NB4 (cell line): ENCODE measurements around the gene ANKFN1.
A peak's percentile ranks its signal among the peaks of the same experiment; 100 is the strongest.

ENCODE experiments used
- DNase-seq: peaks from one replicate; pipeline ENCODE4 v3.0.0; 2010; ENCODE audit warnings: low read depth
- H3K4me3 ChIP-seq: one replicate; pipeline ENCODE4 v1.5.1; 2011; ENCODE audit warnings: mild to moderate bottlenecking, low read depth, low read length, moderate library complexity
- MAX ChIP-seq: IDR thresholded peaks from 2 replicates; pipeline ENCODE4 v1.6.1; 2011; ENCODE audit warnings: low read depth, low read length
- MYC ChIP-seq: IDR thresholded peaks from 2 replicates; pipeline ENCODE4 v1.6.1; 2011; ENCODE audit warnings: low read depth, low read length
- POLR2A ChIP-seq: IDR thresholded peaks from 2 replicates; pipeline ENCODE4 v1.6.1; 2011; ENCODE audit warnings: mild to moderate bottlenecking; ENCODE audit not compliant: insufficient read length; ENCODE audit errors: extremely low read depth
- TF ChIP-seq, protein P1 (sequence below): IDR thresholded peaks from one replicate; pipeline ENCODE4 v1.5.1; 2012; ENCODE audit warnings: low read depth, low read length

ANKFN1 gene

DNA sequence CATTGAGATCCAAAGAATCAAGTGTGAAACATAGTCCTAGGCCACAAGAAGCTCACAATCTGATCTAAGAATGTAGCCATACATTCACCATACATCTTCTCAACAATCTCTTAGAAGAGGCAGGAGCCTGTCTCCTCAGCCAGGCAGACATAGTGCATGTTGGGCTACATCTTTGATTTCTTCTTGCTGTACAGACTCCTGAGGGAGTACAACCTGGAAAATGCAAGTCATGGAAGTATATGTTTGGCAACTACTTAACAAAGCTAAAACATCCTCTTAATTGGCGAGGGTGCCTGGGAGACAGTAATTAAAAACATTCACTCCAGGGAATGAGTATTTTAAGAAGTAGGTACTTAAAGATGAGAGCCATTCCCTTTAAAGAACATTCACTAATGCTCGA, 361.0 kb downstream of the ANKFN1 start:
- TF ChIP-seq POLR2A: no peak
- TF ChIP-seq MAX: no peak
- TF ChIP-seq, protein P1, sequence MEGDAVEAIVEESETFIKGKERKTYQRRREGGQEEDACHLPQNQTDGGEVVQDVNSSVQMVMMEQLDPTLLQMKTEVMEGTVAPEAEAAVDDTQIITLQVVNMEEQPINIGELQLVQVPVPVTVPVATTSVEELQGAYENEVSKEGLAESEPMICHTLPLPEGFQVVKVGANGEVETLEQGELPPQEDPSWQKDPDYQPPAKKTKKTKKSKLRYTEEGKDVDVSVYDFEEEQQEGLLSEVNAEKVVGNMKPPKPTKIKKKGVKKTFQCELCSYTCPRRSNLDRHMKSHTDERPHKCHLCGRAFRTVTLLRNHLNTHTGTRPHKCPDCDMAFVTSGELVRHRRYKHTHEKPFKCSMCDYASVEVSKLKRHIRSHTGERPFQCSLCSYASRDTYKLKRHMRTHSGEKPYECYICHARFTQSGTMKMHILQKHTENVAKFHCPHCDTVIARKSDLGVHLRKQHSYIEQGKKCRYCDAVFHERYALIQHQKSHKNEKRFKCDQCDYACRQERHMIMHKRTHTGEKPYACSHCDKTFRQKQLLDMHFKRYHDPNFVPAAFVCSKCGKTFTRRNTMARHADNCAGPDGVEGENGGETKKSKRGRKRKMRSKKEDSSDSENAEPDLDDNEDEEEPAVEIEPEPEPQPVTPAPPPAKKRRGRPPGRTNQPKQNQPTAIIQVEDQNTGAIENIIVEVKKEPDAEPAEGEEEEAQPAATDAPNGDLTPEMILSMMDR: no peak
- TF ChIP-seq MYC: no peak
- DNase-seq: no peak
- H3K4me3 ChIP-seq: no peak overlapping the region

DNA sequence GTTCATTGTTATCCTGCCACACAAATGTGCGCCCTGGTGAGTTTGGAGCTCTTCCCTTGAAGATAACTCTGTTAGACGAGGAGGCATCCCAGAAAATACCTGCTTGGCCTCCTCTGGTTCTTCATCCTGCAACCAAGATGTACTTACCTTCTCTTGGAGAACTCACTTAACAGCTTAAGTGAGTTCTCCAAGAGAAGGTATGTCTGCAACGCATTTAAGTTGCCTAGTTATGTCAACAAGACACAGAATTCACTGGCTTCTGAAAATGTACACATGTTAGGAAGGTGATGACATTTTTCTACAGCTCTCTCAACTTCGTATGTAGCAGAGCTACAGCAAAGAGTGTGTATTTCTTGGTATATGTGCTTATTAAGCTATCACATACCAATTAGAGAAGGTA, 361.6 kb downstream of the ANKFN1 start:
- no peak for TF ChIP-seq MYC
- TF ChIP-seq POLR2A: no peak
- no peak for TF ChIP-seq MAX
- TF ChIP-seq, protein P1: no peak
- no peak overlapping the region for H3K4me3 ChIP-seq
- DNase-seq: no peak

DNA sequence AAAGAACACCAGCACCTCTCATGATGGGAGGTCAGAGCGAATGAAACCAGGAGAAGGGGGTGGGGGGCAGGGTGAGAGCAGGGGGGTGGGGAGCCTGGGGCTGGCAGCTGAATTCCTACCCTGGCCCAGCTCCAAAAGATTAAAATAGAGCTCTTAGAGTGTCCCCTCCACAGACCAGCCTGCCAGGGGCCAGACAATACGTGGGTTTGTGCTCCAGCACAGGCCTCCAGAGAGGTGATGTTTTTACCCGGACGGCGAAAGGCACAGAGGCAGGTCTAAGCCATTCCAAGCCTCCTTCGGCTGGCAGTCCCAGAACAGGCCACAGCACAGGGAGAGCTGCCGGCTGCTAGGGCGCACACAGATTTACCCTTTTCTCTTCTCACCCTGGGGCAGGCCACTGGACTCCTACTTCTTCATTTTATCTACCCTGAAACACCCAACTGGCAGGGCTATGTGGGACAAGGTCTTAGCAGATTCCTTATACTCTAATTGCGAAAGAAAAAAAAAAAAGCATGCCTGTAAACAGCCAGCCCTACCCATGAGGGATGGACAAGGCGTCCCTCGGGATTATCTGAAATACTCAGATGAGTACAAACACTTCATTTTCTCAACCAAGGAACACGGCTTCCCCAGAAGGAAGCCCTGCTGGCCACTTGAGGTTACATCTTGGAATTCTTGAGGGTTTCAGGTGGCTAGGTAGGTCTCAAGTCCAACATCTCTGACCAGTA, 368.3 kb downstream of the ANKFN1 start:
- 0 out of 2 replicates have a peak, but pooled peaks have one; percentile 18 for TF ChIP-seq MYC
- TF ChIP-seq POLR2A: no peak
- H3K4me3 ChIP-seq: no peak overlapping the region
- peak; percentile 81 for DNase-seq

- H3K4me3 ChIP-seq: no peak overlapping the region
- TF ChIP-seq, protein P1: no peak
- TF ChIP-seq POLR2A: no peak
- no peak for TF ChIP-seq MYC
- TF ChIP-seq MAX: no peak
- DNase-seq: no peak
These were observed 369.8 kb downstream of the ANKFN1 start for GRCh38 chr17:56523042-56523441.

DNA sequence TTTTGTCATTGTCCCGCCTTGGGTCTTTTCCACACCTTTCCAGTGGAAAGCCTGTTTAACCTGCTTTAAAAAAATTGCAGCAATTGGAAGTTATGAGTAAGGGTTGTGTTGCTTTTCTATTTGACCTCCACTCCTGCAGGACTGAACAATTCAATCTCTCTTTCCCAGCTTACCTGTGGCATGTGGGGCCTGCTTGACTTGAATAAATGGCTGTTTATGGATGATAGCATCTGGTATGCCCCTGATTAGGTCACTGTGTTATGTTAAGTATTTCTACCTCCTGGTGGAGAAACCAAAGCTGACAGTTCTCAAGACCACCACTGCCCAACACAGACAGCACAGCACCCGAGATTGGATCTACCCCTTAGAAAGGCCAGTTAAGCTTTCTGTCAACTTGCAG, 375.4 kb downstream of the ANKFN1 start:
- H3K4me3 ChIP-seq: no peak overlapping the region
- DNase-seq: no peak
- TF ChIP-seq MYC (no peak), POLR2A (no peak), MAX (no peak)
- TF ChIP-seq, protein P1: no peak

DNA sequence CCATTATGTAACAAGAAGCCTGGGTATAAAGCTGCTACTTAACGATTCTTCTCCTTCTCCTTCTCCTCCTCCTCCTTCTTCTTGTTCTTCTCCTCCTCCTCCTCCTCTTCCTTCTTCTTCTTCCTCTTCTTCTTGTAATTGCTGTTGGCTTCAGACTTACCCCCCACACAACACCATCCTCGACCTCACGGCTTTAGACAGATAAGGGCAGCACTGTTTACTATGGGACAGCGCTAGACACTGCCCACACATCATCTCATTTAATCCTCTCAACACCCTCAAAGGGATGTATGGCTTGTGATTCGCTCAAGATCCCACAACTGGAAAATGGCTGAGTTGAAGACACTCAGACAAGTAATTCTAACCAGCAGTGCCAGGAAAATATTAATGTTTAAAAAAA, 379.7 kb downstream of the ANKFN1 start:
- TF ChIP-seq POLR2A: no peak
- TF ChIP-seq, protein P1: no peak
- peak; percentile 4 for DNase-seq
- H3K4me3 ChIP-seq: no peak overlapping the region
